Astrocyte (in vitro differentiated cells and primary cell): ENCODE measurements around the gene LAMA3. TPM values are rescaled to one million over a fixed set of nuclear protein-coding genes. Genes with fewer than 3 reads are reported as not detected.

Experiments
- DNase-seq: peaks from one replicate; pipeline ENCODE4 v3.0.0-alpha.2; 2010; ENCODE audit warnings: low read depth
- FAIRE-seq: peaks from 2 replicates; lab custom pipeline; 2011; peaks lifted over from hg19 to GRCh38; lab: Jason Lieb, UNC
- H2AFZ ChIP-seq: 2 replicates; pipeline ENCODE4 v1.6.0; 2012; ENCODE audit warnings: low read depth, low read length, inconsistent platforms
- H3K27ac ChIP-seq: 2 replicates; pipeline ENCODE4 v1.5.1; 2011; ENCODE audit warnings: low read depth, low read length, inconsistent platforms
- H3K27me3 ChIP-seq: 2 replicates; pipeline ENCODE4 v1.6.0; 2011; ENCODE audit warnings: low read length, inconsistent platforms; ENCODE audit not compliant: insufficient read depth
- H3K36me3 ChIP-seq: 2 replicates; pipeline ENCODE4 v1.5.1; 2011; ENCODE audit warnings: low read length, inconsistent platforms; ENCODE audit not compliant: insufficient read depth
- H3K4me1 ChIP-seq: 2 replicates; pipeline ENCODE4 v1.5.1; 2011; ENCODE audit warnings: low read length, inconsistent platforms; ENCODE audit not compliant: insufficient read depth
- H3K4me2 ChIP-seq: 2 replicates; pipeline ENCODE4 v1.6.0; 2012; ENCODE audit warnings: low read length, inconsistent platforms
- H3K4me3 ChIP-seq: 2 replicates; pipeline ENCODE4 v1.5.1; 2011; ENCODE audit warnings: low read depth, mild to moderate bottlenecking, low read length, inconsistent platforms; ENCODE audit not compliant: insufficient read depth
- H3K79me2 ChIP-seq: 2 replicates; pipeline ENCODE4 v1.6.0; 2012; ENCODE audit warnings: mild to moderate bottlenecking, low read length, inconsistent platforms; ENCODE audit not compliant: insufficient read depth
- H3K9ac ChIP-seq: 2 replicates; pipeline ENCODE4 v1.6.0; 2012; ENCODE audit warnings: mild to moderate bottlenecking, low read length, inconsistent platforms
- H3K9me3 ChIP-seq: 2 replicates; pipeline ENCODE4 v1.5.1; 2012; ENCODE audit warnings: low read depth, mild to moderate bottlenecking, low read length, inconsistent platforms; ENCODE audit not compliant: insufficient read depth
- H4K20me1 ChIP-seq: 2 replicates; pipeline ENCODE4 v1.6.0; 2012; ENCODE audit warnings: low read length, inconsistent platforms; ENCODE audit not compliant: insufficient read depth
- H3K27ac Mint-ChIP-seq: one replicate; pipeline ENCODE4 v1.8.0; 2021; ENCODE audit warnings: mild to moderate bottlenecking, mixed read lengths; ENCODE audit not compliant: unreplicated experiment
- H3K27me3 Mint-ChIP-seq: one replicate; pipeline ENCODE4 v1.8.0; 2021; ENCODE audit warnings: low read depth, mixed read lengths; ENCODE audit not compliant: unreplicated experiment
- H3K36me3 Mint-ChIP-seq: one replicate; pipeline ENCODE4 v1.8.0; 2021; ENCODE audit warnings: low read depth, mixed read lengths; ENCODE audit not compliant: unreplicated experiment
- H3K4me1 Mint-ChIP-seq: one replicate; pipeline ENCODE4 v1.8.0; 2021; ENCODE audit warnings: low read depth, mixed read lengths; ENCODE audit not compliant: unreplicated experiment
- H3K4me3 Mint-ChIP-seq: one replicate; pipeline ENCODE4 v1.8.0; 2021; ENCODE audit warnings: mild to moderate bottlenecking, moderate library complexity, mixed read lengths; ENCODE audit not compliant: unreplicated experiment
- H3K9me3 Mint-ChIP-seq: one replicate; pipeline ENCODE4 v1.8.0; 2021; ENCODE audit warnings: mild to moderate bottlenecking, mixed read lengths; ENCODE audit not compliant: unreplicated experiment
- CTCF ChIP-seq: IDR thresholded peaks from 2 replicates; pipeline ENCODE4 v1.5.1; 2011; ENCODE audit warnings: low read depth, mild to moderate bottlenecking, inconsistent platforms, low read length, moderate library complexity; ENCODE audit not compliant: insufficient read depth
- EZH2 ChIP-seq: IDR thresholded peaks from 2 replicates; pipeline ENCODE4 v1.6.1; 2012; ENCODE audit warnings: mild to moderate bottlenecking, low read length, inconsistent platforms; ENCODE audit not compliant: insufficient read depth
- total RNA-seq: library from RNA; stranded (reverse); gene quantifications from 2 replicates; pipeline ENCODE4 v1.2.1, GENCODE V29; 2021

LAMA3 gene
- total RNA-seq, 1 donor from 2014 or later, result 0.86 TPM

- H4K20me1 ChIP-seq, result no peaks in the 10 kb centered on the region
- FAIRE-seq, result no peak
- peaks cover 25% of the 10 kb centered on the region for H3K27me3 Mint-ChIP-seq
- H3K4me3 ChIP-seq, result no peak overlapping the region
- no peaks in the 10 kb centered on the region for H3K36me3 ChIP-seq
- DNase-seq, result no peak
- no peak overlapping the region for H3K27ac Mint-ChIP-seq
- H3K4me1 ChIP-seq, result no peaks in the 10 kb centered on the region
- H3K27ac ChIP-seq, result no peak overlapping the region
- H3K27me3 ChIP-seq, result no peaks in the 10 kb centered on the region
- no peak overlapping the region for H3K4me2 ChIP-seq
- no peak overlapping the region for H3K9ac ChIP-seq
- no peaks in the 10 kb centered on the region for H3K79me2 ChIP-seq
- TF ChIP-seq CTCF (no peak), EZH2 (no peak)
- no peak overlapping the region for H2AFZ ChIP-seq
- no peaks in the 10 kb centered on the region for H3K4me1 Mint-ChIP-seq
- H3K9me3 ChIP-seq, result no peaks in the 10 kb centered on the region
- H3K36me3 Mint-ChIP-seq, result no peaks in the 10 kb centered on the region
- H3K4me3 Mint-ChIP-seq, result no peak overlapping the region
- no peaks in the 10 kb centered on the region for H3K9me3 Mint-ChIP-seq
Measured at GRCh38 chr18:23935804-23936203, 246.6 kb downstream of the LAMA3 start.

GRCh38 chr18:23936381-23936958 lies 247.2 kb downstream of the LAMA3 start:
- Mint-ChIP-seq H3K4me3 (no peak overlapping the region), H3K36me3 (no peaks in the 10 kb centered on the region), H3K4me1 (no peaks in the 10 kb centered on the region), H3K27ac (no peak overlapping the region), H3K27me3 (peaks cover 25% of the 10 kb centered on the region), H3K9me3 (no peaks in the 10 kb centered on the region)
- DNase-seq, result no peak
- Histone ChIP-seq H2AFZ (no peak overlapping the region), H4K20me1 (no peaks in the 10 kb centered on the region), H3K79me2 (no peaks in the 10 kb centered on the region), H3K4me3 (no peak overlapping the region), H3K27me3 (no peaks in the 10 kb centered on the region), H3K36me3 (no peaks in the 10 kb centered on the region), H3K4me1 (no peaks in the 10 kb centered on the region), H3K4me2 (no peak overlapping the region), H3K27ac (no peak overlapping the region), H3K9ac (no peak overlapping the region), H3K9me3 (no peaks in the 10 kb centered on the region)
- TF ChIP-seq CTCF (no peak), EZH2 (no peak)
- no peak for FAIRE-seq

GRCh38 chr18:23938043-23938756 lies 248.9 kb downstream of the LAMA3 start:
- TF ChIP-seq CTCF, result no peak
- TF ChIP-seq EZH2, result no peak
- Histone ChIP-seq H3K4me1 (no peaks in the 10 kb centered on the region), H2AFZ (no peak overlapping the region), H3K9ac (no peak overlapping the region), H3K27me3 (no peaks in the 10 kb centered on the region), H3K27ac (no peak overlapping the region), H3K4me3 (no peak overlapping the region), H3K9me3 (no peaks in the 10 kb centered on the region), H3K79me2 (no peaks in the 10 kb centered on the region), H3K4me2 (no peak overlapping the region), H3K36me3 (no peaks in the 10 kb centered on the region), H4K20me1 (no peaks in the 10 kb centered on the region)
- Mint-ChIP-seq H3K4me1 (no peaks in the 10 kb centered on the region), H3K36me3 (no peaks in the 10 kb centered on the region), H3K27ac (no peak overlapping the region), H3K9me3 (no peaks in the 10 kb centered on the region), H3K27me3 (peaks cover 23% of the 10 kb centered on the region), H3K4me3 (no peak overlapping the region)
- FAIRE-seq, result no peak
- DNase-seq, result no peak
